AG04449 (cell line): ENCODE data around the gene ST6GALNAC4.

ENCODE experiments used
- CTCF ChIA-PET: fragments of 350-600 bp; formaldehyde crosslinking; extraction: SDS; loops from one replicate; lab custom pipeline; 2021; ENCODE audit warnings: antibody characterized with exemption; lab: Yijun Ruan, JAX
- POLR2A ChIA-PET: fragments of 400-600, 350-600 bp; formaldehyde crosslinking; extraction: SDS; loops from one replicate; lab custom pipeline; 2020; ENCODE audit warnings: antibody characterized with exemption, inconsistent platforms; lab: Yijun Ruan, JAX
- DNase-seq: peaks from one replicate; pipeline ENCODE4 v3.0.0-alpha.2; 2010; ENCODE audit warnings: low read depth, low spot score
- H3K4me3 ChIP-seq: 2 replicates; pipeline ENCODE4 v1.5.1; 2011; ENCODE audit warnings: low read depth, mild to moderate bottlenecking, control low read depth, low read length
- TF ChIP-seq, protein P1 (sequence below): IDR thresholded peaks from one replicate; pipeline ENCODE4 v1.5.1; 2011; ENCODE audit warnings: mild to moderate bottlenecking, moderate library complexity, low read length, control low read depth, inconsistent platforms; ENCODE audit not compliant: insufficient read depth; ENCODE audit errors: missing control alignments

The ST6GALNAC4 gene

DNA sequence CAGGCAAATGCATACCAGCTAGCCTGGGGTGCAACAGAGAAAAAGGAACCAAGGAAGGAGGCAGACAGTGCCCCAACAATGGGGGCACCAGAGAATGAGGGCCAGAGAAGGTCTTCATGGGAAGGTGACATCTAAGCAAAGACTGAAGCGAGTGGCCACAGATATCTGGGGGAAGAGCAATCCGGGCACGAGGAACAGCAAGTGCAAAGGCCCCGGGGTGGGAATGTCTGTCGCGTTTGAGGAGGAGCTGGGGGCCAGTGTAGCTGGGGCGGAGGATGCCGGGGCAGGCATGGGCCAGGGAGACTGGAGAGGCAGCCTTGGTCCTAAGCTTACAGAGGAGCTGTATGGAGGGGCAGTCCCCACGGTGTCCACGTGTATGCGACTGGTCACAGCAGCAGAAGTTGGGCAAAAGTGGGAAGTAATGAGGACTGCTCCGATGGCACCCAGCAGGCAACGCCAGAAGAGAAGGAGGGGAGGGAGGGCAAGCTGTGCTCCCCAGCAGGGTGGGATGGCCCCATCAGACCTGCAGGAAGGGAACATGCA is 44.8 kb upstream of the ST6GALNAC4 start:
- CTCF ChIA-PET: interaction anchor here (1.0 to 15.5 kb wide), 5 partner anchors 9 to 156 kb away, joined by 3 to 226 read pairs (median 5); no protein-coding TSS in a partner anchor
- H3K4me3 ChIP-seq: no peak overlapping the region
- no peak for DNase-seq
- POLR2A ChIA-PET: no interaction called here
- TF ChIP-seq, protein P1, sequence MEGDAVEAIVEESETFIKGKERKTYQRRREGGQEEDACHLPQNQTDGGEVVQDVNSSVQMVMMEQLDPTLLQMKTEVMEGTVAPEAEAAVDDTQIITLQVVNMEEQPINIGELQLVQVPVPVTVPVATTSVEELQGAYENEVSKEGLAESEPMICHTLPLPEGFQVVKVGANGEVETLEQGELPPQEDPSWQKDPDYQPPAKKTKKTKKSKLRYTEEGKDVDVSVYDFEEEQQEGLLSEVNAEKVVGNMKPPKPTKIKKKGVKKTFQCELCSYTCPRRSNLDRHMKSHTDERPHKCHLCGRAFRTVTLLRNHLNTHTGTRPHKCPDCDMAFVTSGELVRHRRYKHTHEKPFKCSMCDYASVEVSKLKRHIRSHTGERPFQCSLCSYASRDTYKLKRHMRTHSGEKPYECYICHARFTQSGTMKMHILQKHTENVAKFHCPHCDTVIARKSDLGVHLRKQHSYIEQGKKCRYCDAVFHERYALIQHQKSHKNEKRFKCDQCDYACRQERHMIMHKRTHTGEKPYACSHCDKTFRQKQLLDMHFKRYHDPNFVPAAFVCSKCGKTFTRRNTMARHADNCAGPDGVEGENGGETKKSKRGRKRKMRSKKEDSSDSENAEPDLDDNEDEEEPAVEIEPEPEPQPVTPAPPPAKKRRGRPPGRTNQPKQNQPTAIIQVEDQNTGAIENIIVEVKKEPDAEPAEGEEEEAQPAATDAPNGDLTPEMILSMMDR: no peak

DNA sequence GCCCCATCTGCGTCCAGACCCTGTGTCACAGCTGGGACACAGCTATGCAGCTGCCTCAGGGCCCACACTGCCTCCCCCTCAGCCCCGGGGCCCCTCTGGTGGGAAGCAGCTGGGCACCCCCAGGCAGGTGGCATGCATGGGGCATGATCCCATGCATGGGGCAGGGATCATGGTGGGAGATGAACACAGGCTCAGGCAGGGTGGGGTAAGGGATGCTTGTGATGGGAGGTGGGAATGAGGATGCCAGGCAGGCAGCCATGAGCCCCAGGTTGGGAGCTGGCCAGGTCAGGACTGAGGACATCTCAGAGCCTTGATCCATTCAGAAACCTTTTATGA is 44.3 kb upstream of the ST6GALNAC4 start:
- no peak for DNase-seq
- H3K4me3 ChIP-seq: no peak overlapping the region
- ChIA-PET POLR2A (no interaction called here), CTCF (interaction anchor here (1.0 to 15.5 kb wide), 6 partner anchors 14 to 156 kb away, joined by 3 to 226 read pairs (median 4); no protein-coding TSS in a partner anchor)
- TF ChIP-seq, protein P1: no peak

DNA sequence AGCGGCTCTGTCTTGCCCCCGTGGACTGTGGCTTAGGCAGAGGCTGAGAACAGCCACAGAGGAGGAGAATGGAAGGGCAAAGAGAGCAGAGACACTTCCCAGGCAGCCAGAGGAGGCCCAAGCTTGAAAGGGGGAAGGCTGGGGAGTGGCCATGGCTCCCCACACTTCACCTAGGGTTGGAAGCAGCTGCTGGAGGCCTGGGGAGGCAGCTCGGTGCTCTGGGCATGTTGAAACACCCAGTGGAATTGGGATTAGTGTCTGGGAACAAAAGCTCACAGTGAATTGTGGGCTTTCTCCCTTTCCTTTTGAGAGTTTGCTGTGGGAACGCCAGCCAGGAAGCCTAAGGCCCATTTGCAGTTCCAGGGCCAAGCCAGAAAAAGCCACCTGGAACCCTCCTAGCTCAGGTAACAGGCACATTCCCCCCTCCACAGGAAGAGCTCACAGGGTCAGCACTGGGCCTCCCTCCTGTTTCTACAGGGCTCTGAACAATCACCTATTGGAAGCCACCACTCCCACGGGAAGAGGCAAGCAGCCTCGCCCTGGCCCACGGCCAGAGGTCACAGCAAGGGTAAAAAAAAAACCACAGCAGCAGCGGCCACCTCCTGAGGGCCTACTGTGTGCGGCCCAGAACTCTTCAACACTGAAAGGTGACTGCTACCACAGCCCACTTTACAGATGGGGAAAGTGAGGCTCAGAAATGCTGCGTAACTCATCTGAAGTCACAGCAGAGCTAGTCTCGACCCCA is 43.7 kb upstream of the ST6GALNAC4 start:
- CTCF ChIA-PET: interaction anchor here (1.1 to 15.5 kb wide), 5 partner anchors 14 to 127 kb away, joined by 3 to 226 read pairs (median 4); no protein-coding TSS in a partner anchor
- H3K4me3 ChIP-seq: no peak overlapping the region
- TF ChIP-seq, protein P1: no peak
- POLR2A ChIA-PET: no interaction called here
- no peak for DNase-seq

GRCh38 chr9:127959841-127960409 is 43.1 kb upstream of the ST6GALNAC4 start:
- DNase-seq: no peak
- H3K4me3 ChIP-seq: no peak overlapping the region
- TF ChIP-seq, protein P1: no peak
- POLR2A ChIA-PET: no interaction called here
- CTCF ChIA-PET: interaction anchor here (1.1 to 15.5 kb wide), 4 partner anchors 18 to 158 kb away, joined by 3 to 226 read pairs (median 4); no protein-coding TSS in a partner anchor

DNA sequence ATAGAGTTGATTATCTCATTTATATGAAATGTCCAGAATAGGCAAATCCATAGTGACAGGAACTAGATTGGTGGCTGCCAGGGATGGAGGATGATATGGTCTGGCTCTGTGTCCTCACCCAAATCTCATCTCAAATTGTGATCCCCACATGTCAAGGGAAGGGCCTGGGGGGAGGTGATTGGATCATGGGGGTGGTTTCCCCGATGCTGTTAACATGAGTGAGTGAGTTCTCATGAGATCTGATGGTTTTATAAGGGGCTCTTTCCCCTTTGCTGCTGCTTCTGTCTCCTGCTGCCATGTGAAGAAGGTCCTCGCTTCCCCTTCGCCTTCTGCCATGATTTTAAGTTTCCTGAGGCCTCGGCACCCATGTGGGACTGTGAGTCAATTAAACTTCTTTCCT is 42.6 kb upstream of the ST6GALNAC4 start:
- H3K4me3 ChIP-seq: no peak overlapping the region
- ChIA-PET POLR2A (no interaction called here), CTCF (interaction anchor here (1.7 to 15.5 kb wide), 2 partner anchors 18 to 159 kb away, joined by 5 to 226 read pairs; no protein-coding TSS in a partner anchor)
- no peak for DNase-seq
- TF ChIP-seq, protein P1: no peak

GRCh38 chr9:127958728-127959127 is 41.9 kb upstream of the ST6GALNAC4 start:
- CTCF ChIA-PET: interaction anchor here (1.7 to 15.5 kb wide), 2 partner anchors 17 to 159 kb away, joined by 5 to 226 read pairs; no protein-coding TSS in a partner anchor

More at GRCh38 chr9:127958728-127959127, 41.9 kb upstream of the ST6GALNAC4 start:
- no peak for DNase-seq
- no peak overlapping the region for H3K4me3 ChIP-seq
- TF ChIP-seq, protein P1: no peak
- POLR2A ChIA-PET: no interaction called here
